ENCODE data around the gene CCSER1.
"Not testable (repeated sequence)": the region's sequence is repeated elsewhere in the genome, so short reads cannot be mapped to it uniquely, and the experiment has no call there.

The CCSER1 gene

DNA sequence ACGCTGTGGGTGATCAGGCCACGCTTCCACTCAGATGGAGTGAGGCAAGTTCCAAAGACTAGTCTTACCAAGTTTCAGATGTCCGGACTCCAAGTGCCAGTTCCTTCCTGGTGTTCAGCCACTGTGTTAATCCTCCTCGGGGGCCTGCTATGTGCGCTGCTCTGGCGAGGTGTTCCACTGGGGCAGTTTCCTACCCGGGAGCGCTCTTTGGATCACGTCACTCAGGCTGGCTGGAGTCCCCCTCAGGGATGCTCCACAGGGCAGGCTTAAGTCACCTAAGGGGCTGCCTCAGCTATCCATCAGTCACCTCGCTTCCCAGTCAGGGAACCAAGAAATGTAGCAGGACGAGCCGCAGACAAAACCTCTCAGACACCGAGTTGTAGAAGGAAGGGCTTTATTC, 1231.4 kb downstream of the CCSER1 start:
- DNase-seq (ENCODE audit: low read depth, low spot score), result not testable (repeated sequence)

GRCh38 chr4:91359041-91360031, 1232.1 kb downstream of the CCSER1 start:
- DNase-seq (ENCODE audit: low read depth, low spot score), result no peak

DNA sequence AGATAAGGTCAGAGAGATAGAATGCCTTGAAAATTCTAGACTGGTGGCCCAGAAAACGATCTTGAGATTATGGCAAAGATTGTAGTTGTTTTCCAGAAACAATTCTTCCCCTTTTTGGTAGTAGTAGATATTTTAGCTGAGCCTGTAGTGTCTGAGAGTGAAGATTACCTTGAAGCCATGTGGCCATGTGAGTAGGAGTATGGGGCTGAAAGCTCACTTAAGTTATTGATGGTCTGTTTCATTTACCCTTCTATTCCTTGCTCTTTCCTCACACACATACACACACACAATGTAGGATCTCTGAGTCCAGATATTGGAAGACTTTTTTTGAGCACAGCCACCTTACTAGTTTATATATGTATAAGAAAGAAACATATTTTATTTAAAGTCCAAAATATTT, 1234.9 kb downstream of the CCSER1 start:
- DNase-seq (ENCODE audit: low read depth, low spot score), result no peak

DNA sequence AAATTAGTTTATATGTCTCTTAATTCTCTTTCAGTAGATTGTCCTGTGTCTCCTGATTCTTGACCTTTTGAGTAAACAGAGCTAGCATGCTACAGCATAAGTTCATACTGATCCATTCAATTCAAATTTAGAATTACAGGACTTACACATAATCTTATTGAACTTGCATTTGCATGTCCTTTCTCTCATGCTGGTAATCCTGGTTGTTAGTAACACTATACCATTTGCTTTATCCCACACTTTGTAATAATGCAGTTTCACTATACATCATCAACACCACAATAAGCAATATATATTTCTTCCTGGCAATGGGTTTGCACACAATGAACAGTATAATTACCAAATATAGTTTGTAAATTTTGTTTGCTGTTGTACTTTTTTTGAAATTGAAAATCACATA, 1239.4 kb downstream of the CCSER1 start:
- DNase-seq (ENCODE audit: low read depth, low spot score), result no peak

DNA sequence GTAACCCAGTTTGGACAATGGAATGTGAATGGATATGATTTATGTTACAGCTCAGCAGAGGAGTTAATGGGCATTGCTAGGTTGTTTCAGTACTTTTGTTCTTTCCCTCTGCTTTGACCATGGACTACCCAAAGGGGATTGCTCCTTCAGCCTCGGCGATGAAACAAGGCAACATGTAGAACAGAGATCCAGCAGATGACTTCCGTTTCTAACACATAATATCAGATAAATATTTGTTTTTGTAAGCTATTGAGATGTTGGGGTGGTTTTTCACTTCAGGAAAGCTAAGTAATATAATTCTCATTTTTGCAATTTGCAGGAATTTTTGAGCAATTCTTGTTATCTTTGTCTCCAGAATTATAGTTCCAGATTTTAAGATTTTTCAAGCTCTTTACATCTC, 1241.9 kb downstream of the CCSER1 start:
- DNase-seq (ENCODE audit: low read depth, low spot score), result no peak

DNA sequence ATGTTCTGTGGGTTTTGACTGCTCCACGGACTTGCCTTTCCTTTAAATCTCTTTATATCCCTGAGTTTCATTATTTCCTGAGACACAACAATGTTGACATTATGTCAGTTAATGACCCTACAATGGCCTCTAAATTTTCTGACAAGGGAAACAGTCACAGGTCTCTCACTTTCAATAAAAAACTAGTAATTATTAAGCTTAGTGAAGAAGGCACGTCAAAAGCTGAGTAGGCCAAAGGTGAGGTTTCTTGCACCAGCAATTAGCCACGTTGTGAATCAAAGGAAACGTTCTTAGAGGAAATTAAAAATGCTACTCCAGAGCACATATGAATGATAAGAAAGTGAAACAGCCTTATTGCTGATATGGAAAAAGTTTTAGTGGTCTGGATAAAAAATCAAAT, 1246.4 kb downstream of the CCSER1 start:
- DNase-seq (ENCODE audit: low read depth, low spot score), result no peak

GRCh38 chr4:91405431-91405830, 1278.2 kb downstream of the CCSER1 start:
- not testable (repeated sequence) for DNase-seq (ENCODE audit: low read depth, low spot score)

- no peak for DNase-seq (ENCODE audit: low read depth, low spot score)
These were observed 1294.8 kb downstream of the CCSER1 start for GRCh38 chr4:91422011-91422410.

DNA sequence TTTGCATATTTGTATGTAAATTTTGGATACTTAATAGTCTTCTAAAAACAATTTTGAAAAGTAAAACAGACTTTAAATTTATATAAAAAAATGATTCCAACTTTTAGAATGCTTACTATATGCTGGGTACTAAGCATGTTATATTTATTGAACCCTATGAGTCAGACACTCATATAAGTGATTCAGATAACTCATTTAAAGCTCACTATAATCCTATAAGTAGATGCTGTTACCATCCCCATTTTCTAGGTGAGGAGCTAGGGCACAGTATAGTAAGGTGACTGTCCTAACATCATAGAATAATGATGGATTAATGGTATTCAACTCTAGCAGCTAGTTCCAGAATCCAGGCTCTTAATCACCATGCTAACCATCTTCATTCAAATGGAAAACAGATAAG, 1299.5 kb downstream of the CCSER1 start:
- no peak for DNase-seq (ENCODE audit: low read depth, low spot score)

DNA sequence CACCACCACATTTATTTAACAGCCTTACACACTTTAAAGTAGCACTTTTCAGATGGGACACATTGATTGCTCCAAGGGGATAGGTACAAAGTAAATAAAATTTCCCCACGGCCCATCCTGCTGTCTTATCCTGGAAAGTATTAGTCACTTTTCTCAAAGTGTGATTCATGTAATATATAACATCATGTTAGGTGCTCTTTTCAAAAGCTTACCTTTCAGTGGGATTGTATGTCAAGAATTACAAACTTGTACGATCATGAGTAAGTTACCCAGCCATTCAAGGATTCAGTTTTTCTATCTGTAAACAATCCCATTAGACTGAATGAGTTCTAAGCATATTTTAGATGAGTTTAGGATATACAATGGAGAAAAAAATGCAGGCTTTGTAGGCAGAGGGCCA, 1300.0 kb downstream of the CCSER1 start:
- DNase-seq (ENCODE audit: low read depth, low spot score), result no peak

- no peak for DNase-seq (ENCODE audit: low read depth, low spot score)
These were observed 1307.4 kb downstream of the CCSER1 start for GRCh38 chr4:91434631-91435030.

- DNase-seq (ENCODE audit: low read depth, low spot score), result no peak
These were observed 1309.4 kb downstream of the CCSER1 start for GRCh38 chr4:91436556-91436955.

GRCh38 chr4:91447168-91447567, 1320.0 kb downstream of the CCSER1 start:
- DNase-seq (ENCODE audit: low read depth, low spot score), result no peak

GRCh38 chr4:91448668-91449330, 1321.6 kb downstream of the CCSER1 start:
- DNase-seq (ENCODE audit: low read depth, low spot score), result no peak

- no peak for DNase-seq (ENCODE audit: low read depth, low spot score)
These were observed 1326.9 kb downstream of the CCSER1 start for GRCh38 chr4:91454111-91454510.

- DNase-seq (ENCODE audit: low read depth, low spot score), result not testable (repeated sequence)
These were observed 1335.4 kb downstream of the CCSER1 start for GRCh38 chr4:91462566-91462965.

GRCh38 chr4:91470671-91471070, 1343.5 kb downstream of the CCSER1 start:
- DNase-seq (ENCODE audit: low read depth, low spot score), result no peak

DNA sequence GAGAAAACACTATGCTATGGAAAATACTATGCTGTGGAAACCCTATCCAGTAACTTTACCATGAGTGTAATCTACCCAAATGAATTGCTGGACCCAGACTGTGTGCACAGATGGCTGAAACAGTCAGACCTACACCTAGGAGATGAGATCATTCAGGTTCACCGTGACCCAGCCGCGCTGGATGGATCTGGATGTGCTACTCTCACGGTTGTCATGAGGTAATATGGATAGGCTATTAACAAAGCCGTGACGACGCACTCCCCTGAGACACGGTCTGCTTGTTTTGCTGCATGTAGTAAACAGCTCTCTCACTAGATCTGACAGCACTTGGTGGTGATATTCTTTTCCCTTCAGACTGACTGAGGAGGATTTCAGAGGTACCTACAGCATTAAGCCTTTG, 1344.1 kb downstream of the CCSER1 start:
- DNase-seq (ENCODE audit: low read depth, low spot score), result no peak

DNA sequence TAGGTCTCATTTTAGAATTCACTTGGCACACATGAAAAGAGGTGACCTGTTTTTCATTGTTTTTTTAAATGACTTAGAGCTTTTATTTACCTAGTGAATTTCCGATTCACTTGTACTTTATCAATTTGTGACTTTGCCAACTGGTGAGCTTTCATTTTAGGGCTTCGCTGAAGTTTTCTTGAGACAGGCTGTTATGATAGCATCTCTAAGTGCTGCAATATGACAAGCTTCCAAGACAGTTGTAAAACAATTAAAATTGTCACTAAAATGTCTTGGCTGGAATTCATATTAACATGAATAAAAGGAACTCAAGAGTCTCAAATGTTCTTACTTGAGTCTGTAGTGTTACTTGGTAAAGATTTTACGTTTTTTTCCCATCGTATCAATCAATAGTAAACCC, 1344.9 kb downstream of the CCSER1 start:
- DNase-seq (ENCODE audit: low read depth, low spot score), result no peak

GRCh38 chr4:91485415-91485814, 1358.2 kb downstream of the CCSER1 start:
- DNase-seq (ENCODE audit: low read depth, low spot score), result no peak

GRCh38 chr4:91488946-91489345, 1361.8 kb downstream of the CCSER1 start:
- no peak for DNase-seq (ENCODE audit: low read depth, low spot score)

DNA sequence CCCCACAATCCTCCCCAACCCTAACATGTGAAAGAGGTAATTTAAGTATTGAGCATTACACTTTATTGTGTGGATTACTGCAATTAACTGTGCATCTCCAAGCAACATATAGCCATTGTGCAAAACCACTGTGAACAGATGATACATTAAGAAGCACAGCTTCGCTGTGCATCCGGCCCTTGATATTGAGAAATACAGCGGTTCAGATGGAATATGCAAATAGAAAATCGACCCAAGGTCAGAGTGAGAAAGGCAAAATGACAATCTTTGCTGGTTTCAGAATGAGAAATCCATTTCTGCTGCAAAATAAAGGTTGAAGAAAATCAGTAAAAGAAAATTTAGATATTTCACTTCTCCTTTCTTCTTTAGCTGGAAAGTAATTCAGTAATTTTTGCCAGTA, 1370.7 kb downstream of the CCSER1 start:
- no peak for DNase-seq (ENCODE audit: low read depth, low spot score)

DNA sequence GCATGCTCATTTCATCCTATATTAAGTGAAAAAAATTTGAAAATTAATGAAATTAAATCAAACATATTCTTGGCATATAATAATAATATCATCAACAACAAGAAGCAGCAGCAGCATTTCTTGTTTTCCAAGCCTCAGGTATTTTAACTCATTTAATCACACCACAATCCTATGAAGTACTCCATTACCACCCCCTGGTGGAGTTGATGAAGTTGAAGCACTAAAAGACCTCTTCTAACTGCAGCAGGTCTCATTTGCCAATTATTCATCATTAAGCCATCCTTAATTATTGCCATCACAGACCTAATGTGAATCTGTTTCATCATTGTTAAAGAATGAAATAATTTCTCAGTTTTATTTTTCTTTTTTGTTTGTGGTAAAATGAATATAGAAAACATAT, 1375.2 kb downstream of the CCSER1 start:
- DNase-seq (ENCODE audit: low read depth, low spot score), result no peak
